SK-N-SH (cell line): ENCODE data around the gene MBD6.

Experiments used
- CTCF ChIP-seq: fragments of 200-600 bp; sonication (generic); IDR thresholded peaks from 2 replicates; pipeline ENCODE4 v1.6.1; 2017; ENCODE audit warnings: antibody characterized with exemption, mild to moderate bottlenecking, moderate library complexity
- EZH2phosphoT487 ChIP-seq: fragments of 200-600 bp; sonication (generic); IDR thresholded peaks from 2 replicates; pipeline ENCODE4 v1.6.1; 2017; ENCODE audit warnings: low read depth, mixed run types, mild to moderate bottlenecking, antibody characterized with exemption, moderate library complexity, borderline replicate concordance
- JUND ChIP-seq: IDR thresholded peaks from 2 replicates; pipeline ENCODE4 v1.4.0; 2012
- MAX ChIP-seq: IDR thresholded peaks from 2 replicates; pipeline ENCODE4 v1.4.0; 2012; ENCODE audit warnings: low read depth
- PBX3 ChIP-seq: IDR thresholded peaks from 2 replicates; pipeline ENCODE4; 2012
- POLR2AphosphoS5 ChIP-seq: IDR thresholded peaks from 2 replicates; pipeline ENCODE4 v1.6.1; 2012; ENCODE audit warnings: low read depth, low read length
- RCOR1 ChIP-seq: fragments of 150-350 bp; IDR thresholded peaks from 2 replicates; pipeline ENCODE4 v1.6.1; 2017; ENCODE audit warnings: antibody characterized with exemption, low read length
- REST ChIP-seq: IDR thresholded peaks from 2 replicates; pipeline ENCODE4 v1.6.1; 2012; ENCODE audit warnings: mild to moderate bottlenecking, low read depth, low read length, moderate library complexity
- RFX5 ChIP-seq: IDR thresholded peaks from 2 replicates; pipeline ENCODE4 v1.6.1; 2012; ENCODE audit warnings: mild to moderate bottlenecking, improper control_type of control experiment, low read length
- SMC3 ChIP-seq: IDR thresholded peaks from 2 replicates; pipeline ENCODE4 v1.6.1; 2012; ENCODE audit warnings: low read depth, low read length, improper control_type of control experiment
- TAF1 ChIP-seq: IDR thresholded peaks from 2 replicates; pipeline ENCODE4 v1.6.1; 2012; ENCODE audit warnings: low read depth, mild to moderate bottlenecking, low read length, moderate library complexity, borderline replicate concordance
- YY1 ChIP-seq: IDR thresholded peaks from 2 replicates; pipeline ENCODE4 v1.4.0; 2012; ENCODE audit warnings: low read depth, mild to moderate bottlenecking

GRCh38 chr12:57477710-57478681 lies 44.6 kb upstream of the MBD6 start:
- TF ChIP-seq MAX (no peak), CTCF (no peak), JUND (no peak), SMC3 (no peak), PBX3 (no peak), REST (no peak), YY1 (no peak), POLR2AphosphoS5 (no peak), RFX5 (no peak), RCOR1 (no peak), TAF1 (no peak), EZH2phosphoT487 (no peak)
